K562 (cell line): Measurements from ENCODE around the gene TMEM176A. TPM values are rescaled to one million over a fixed set of nuclear protein-coding genes. Genes with fewer than 3 reads are reported as not detected.

Experiments used
- ATAC-seq: fragments of 200-7000 bp; cut with Tn5 transposase; 3 replicates; pipeline ENCODE4 v1.9.1; 2020; ENCODE audit warnings: moderate library complexity
- BruUV-seq: library from RNA; stranded (reverse); fragments of 400-500 nt; replicated peaks from 2 replicates; lab custom pipeline; 2021; lab: Mats Ljungman, UMichigan
- CTCF ChIA-PET: fragments of 300-600 bp; formaldehyde crosslinking; extraction: SDS; loops from one replicate; lab custom pipeline; 2021; ENCODE audit warnings: low intra/inter-chr PET ratio; lab: Yijun Ruan, JAX
- POLR2A ChIA-PET: fragments of 300-600, 350-650 bp; sonication (Branson Sonifier 250); formaldehyde crosslinking; extraction: SDS; loops from one replicate; lab custom pipeline; 2021; ENCODE audit warnings: antibody characterized with exemption, inconsistent platforms; lab: Yijun Ruan, JAX
- DNase-seq, 4 experiments: peaks; one replicate each; pipeline versions ENCODE4 v3.0.0 to v3.0.0-alpha.2; 2011 to 2018; ENCODE audit warnings: low spot score in 3 of 4, mixed read lengths in 3 of 4; ENCODE audit errors: extremely low read depth in 1 of 4
- FAIRE-seq: peaks from 2 replicates; lab custom pipeline; 2011; peaks lifted over from hg19 to GRCh38; lab: Jason Lieb, UNC
- H2AFZ ChIP-seq: 2 replicates; pipeline ENCODE4 v1.6.0; 2011; ENCODE audit warnings: low read depth, low read length, control low read depth, inconsistent platforms
- H3K27ac ChIP-seq: fragments of 200-600 bp; 3 replicates; pipeline ENCODE4 v1.8.0; 2011; ENCODE audit warnings: low read depth, mild to moderate bottlenecking, control low read depth, inconsistent platforms, low read length, moderate library complexity, mixed read lengths; ENCODE audit errors: extremely low read depth
- H3K27me3 ChIP-seq, 2 experiments: fragments of 300-600 bp in 1 of 2; 2 replicates in 1 of 2; 3 replicates in 1 of 2; pipeline versions ENCODE4 v1.6.0 to v1.8.0; 2011; ENCODE audit warnings: inconsistent platforms in 2 of 2, low read length in 2 of 2, mild to moderate bottlenecking in 1 of 2, mixed read lengths in 1 of 2, moderate library complexity in 1 of 2; ENCODE audit not compliant: control insufficient read depth in 2 of 2, insufficient read depth in 2 of 2
- H3K36me3 ChIP-seq: fragments of 300-600 bp; 3 replicates; pipeline ENCODE4 v1.8.0; 2011; ENCODE audit warnings: mild to moderate bottlenecking, low read length, inconsistent platforms; ENCODE audit not compliant: control insufficient read depth, insufficient read depth
- H3K4me1 ChIP-seq, 2 experiments: fragments of 200-600 bp in 1 of 2; replicated peaks in 1 of 2; 2 replicates in 1 of 2; 3 replicates in 1 of 2; pipeline versions ENCODE4 v1.5.1 to v1.8.0; 2011; ENCODE audit warnings: inconsistent platforms in 2 of 2, low read length in 2 of 2, mild to moderate bottlenecking in 1 of 2, mixed read lengths in 1 of 2, moderate library complexity in 1 of 2; ENCODE audit not compliant: control insufficient read depth in 2 of 2, insufficient read depth in 2 of 2
- H3K4me2 ChIP-seq: 2 replicates; pipeline ENCODE4 v1.6.1; 2011; ENCODE audit warnings: low read length, control low read depth, inconsistent platforms, mixed read lengths; ENCODE audit not compliant: insufficient read depth
- H3K4me3 ChIP-seq: fragments of 200-600 bp; sonication (generic), shearing (Covaris generic); 2 replicates; pipeline ENCODE4 v1.5.1; 2016; ENCODE audit warnings: control low read depth, inconsistent platforms
- H3K79me2 ChIP-seq: fragments of 200-600 bp; 3 replicates; pipeline ENCODE4 v1.8.0; 2011; ENCODE audit warnings: low read length, inconsistent platforms; ENCODE audit not compliant: control insufficient read depth, insufficient read depth
- H3K9ac ChIP-seq, 2 experiments: 2 replicates each; pipeline versions ENCODE4 v1.6.0 to v1.6.1; 2011; ENCODE audit warnings: low read depth in 2 of 2, low read length in 2 of 2, control low read depth in 1 of 2, inconsistent platforms in 1 of 2, mild to moderate bottlenecking in 1 of 2, mixed read lengths in 1 of 2; ENCODE audit not compliant: insufficient read depth in 1 of 2
- H3K9me1 ChIP-seq: one replicate; pipeline ENCODE4 v1.6.0; 2011; ENCODE audit warnings: inconsistent platforms, mild to moderate bottlenecking, low read length, moderate library complexity; ENCODE audit not compliant: control insufficient read depth, insufficient read depth
- H3K9me3 ChIP-seq: replicated peaks from 2 replicates; pipeline ENCODE4 v1.5.1; 2011; ENCODE audit warnings: low read depth, low read length, inconsistent platforms; ENCODE audit not compliant: control insufficient read depth, insufficient read depth
- H4K20me1 ChIP-seq: replicated peaks from 2 replicates; pipeline ENCODE4 v1.6.1; 2011; ENCODE audit warnings: low read length, inconsistent platforms, mixed read lengths; ENCODE audit not compliant: control insufficient read depth, insufficient read depth
- HOXB6 ChIP-seq: fragments of 250-450 bp; sonication (Bioruptor Pico); IDR thresholded peaks from 2 replicates; pipeline ENCODE4 v1.5.1; 2022; ENCODE audit warnings: mild to moderate bottlenecking, borderline replicate concordance
- PRMT5 ChIP-seq: sonication (generic); formaldehyde crosslinking; IDR thresholded peaks from 2 replicates; pipeline ENCODE4 v1.5.0; 2020; ENCODE audit warnings: missing genetic modification reagents
- REST ChIP-seq, 2 experiments: fragments of 450-650 bp; formaldehyde crosslinking in 1 of 2; IDR thresholded peaks; 2 replicates each; pipeline versions ENCODE4 v1.4.0 to v1.6.1; 2014 to 2020; ENCODE audit warnings: mild to moderate bottlenecking in 2 of 2, borderline replicate concordance in 1 of 2, low read depth in 1 of 2
- SRSF7 ChIP-seq: fragments of 200-400 bp; formaldehyde crosslinking; optimal IDR thresholded peaks from 2 replicates; pipeline ENCODE3; 2017; ENCODE audit warnings: mild to moderate bottlenecking, low read depth, low read length
- ZBTB7A ChIP-seq: IDR thresholded peaks from 2 replicates; pipeline ENCODE4 v1.6.1; 2011; ENCODE audit warnings: low read depth, mild to moderate bottlenecking, low read length, moderate library complexity, borderline replicate concordance; ENCODE audit not compliant: control insufficient read depth
- ZNF277 ChIP-seq: fragments of 250-450 bp; sonication (Bioruptor Pico); IDR thresholded peaks from 2 replicates; pipeline ENCODE4 v1.8.0; 2022; ENCODE audit warnings: inconsistent platforms, mild to moderate bottlenecking, moderate library complexity, borderline replicate concordance
- WGBS: fragments of 100-300 bp; shearing (Covaris generic); methylation state at CpG from one replicate; pipeline ENCODE4 v1.1.6; 2016; ENCODE audit warnings: low coverage, mixed read lengths; ENCODE audit not compliant: insufficient coverage; ENCODE audit errors: missing lambda C conversion rate; 5-methylcytosine and 5-hydroxymethylcytosine counted together
- in situ Hi-C: fragments of 300-500 bp; cut with MboI; formaldehyde crosslinking; loops from 4 replicates; pipeline ENCODE4 v1.15.0; 2018; ENCODE audit warnings: inconsistent platforms, mixed read lengths
- intact Hi-C: fragments of 100-400 bp; cut with micrococcal nuclease; formaldehyde crosslinking; loops from 2 replicates; pipeline ENCODE4 v1.14.2; 2022
- polyA plus RNA-seq, 8 experiments: library from polyadenylated mRNA; depleted of rRNA in 4 of 8; stranded (reverse) in 5 of 8; unstranded in 3 of 8; fragments of >200 nt; fragmentation: Nextera tagmentation in 2 of 8; fragmentation: Illumina TruSeq in 1 of 8; extraction: Ambion mirVana in 2 of 8; extraction: Trizol in 1 of 8; gene quantifications; 2 replicates each; pipeline versions ENCODE4 v1.2.1 to v1.2.3, GENCODE V29; 2011 to 2014; ENCODE audit warnings: inconsistent platforms in 1 of 8, missing spikeins in 1 of 8
- total RNA-seq, 7 experiments: library from RNA; depleted of rRNA in 6 of 7; stranded (reverse); fragments of >200 nt in 6 of 7; fragmentation: Illumina TruSeq in 2 of 7; extraction: Trizol in 2 of 7; gene quantifications; 2 replicates each; pipeline versions ENCODE4 v1.2.1 to v1.2.3, GENCODE V29; 2011 to 2021; ENCODE audit warnings: low replicate concordance in 1 of 7

Gene TMEM176A
- total and polyA plus RNA-seq, 9 of the 15 experiments (the other 6 are each of a cell fraction or from before 2014, with no cell fraction given): 0.31 TPM; not detected in 8

GRCh38 chr7:150835019-150835418 is 34.5 kb downstream of the TMEM176A start:
- POLR2A ChIA-PET: interaction anchor here (0.6 to 2.2 kb wide), 4 partner anchors 11 to 178 kb away, joined by 3 to 8 read pairs (median 3); no protein-coding TSS in a partner anchor
- no peak overlapping the region for H3K27ac ChIP-seq
- H2AFZ ChIP-seq: no peak overlapping the region
- no peaks in the 10 kb centered on the region for H3K36me3 ChIP-seq
- intact Hi-C loops (no loop called here), in situ Hi-C loops (no loop called here)
- no peaks in the 10 kb centered on the region for H4K20me1 ChIP-seq
- WGBS: 0% methylated on average over 1 of the region's 1 CpG
- H3K9me1 ChIP-seq: no peaks in the 10 kb centered on the region
- H3K79me2 ChIP-seq: no peaks in the 10 kb centered on the region
- no peaks in the 10 kb centered on the region for H3K4me1 ChIP-seq
- H3K4me2 ChIP-seq: no peak overlapping the region
- H3K4me3 ChIP-seq: no peak overlapping the region
- TF ChIP-seq ZNF277 (CRISPR knock-in tag) (no peak), ZBTB7A (no peak), HOXB6 (no peak), SRSF7 (no peak), PRMT5 (CRISPR knock-in tag) (no peak), REST (IDR thresholded peaks at IDR 0.05; ENCODE audit: borderline replicate concordance) (no peak), REST (CRISPR knock-in tag; IDR thresholded peaks at IDR 0.05; ENCODE audit: low read depth) (no peak)
- H3K27me3 ChIP-seq: peaks cover 18 to 44% of the 10 kb centered on the region in 2 experiments; a peak in 4 of 5 replicates
- no peak for ATAC-seq
- no peak for FAIRE-seq
- DNase-seq: no peak
- no peak overlapping the region for H3K9ac ChIP-seq
- BruUV-seq: no TSS peak
- CTCF ChIA-PET: no interaction called here
- no peaks in the 10 kb centered on the region for H3K9me3 ChIP-seq
